HepG2 (cell line): ENCODE results near the gene CTAG1A. TPM values are rescaled to one million over a fixed set of nuclear protein-coding genes. Genes with fewer than 3 reads are reported as not detected.

ENCODE experiments used
- CBX1 ChIP-seq: IDR thresholded peaks from one replicate; pipeline ENCODE4 v1.6.1; 2016; ENCODE audit warnings: antibody characterized with exemption, low read depth
- CHCHD3 ChIP-seq: sonication (generic); formaldehyde crosslinking; IDR thresholded peaks from 2 replicates; pipeline ENCODE4 v1.8.0; 2022; ENCODE audit warnings: mild to moderate bottlenecking, missing genetic modification reagents, moderate library complexity
- HNRNPLL ChIP-seq: fragments of 200-400 bp; formaldehyde crosslinking; IDR thresholded peaks from 2 replicates; pipeline ENCODE4 v1.6.1; 2017; ENCODE audit warnings: mild to moderate bottlenecking, low read depth, low read length; ENCODE audit not compliant: poor library complexity, severe bottlenecking
- IKZF4 ChIP-seq: sonication (generic); formaldehyde crosslinking; IDR thresholded peaks from 2 replicates; pipeline ENCODE4 v1.5.1; 2020; ENCODE audit warnings: borderline replicate concordance, mild to moderate bottlenecking, low read depth, missing genetic modification reagents; ENCODE audit errors: not compliant biosample characterization
- LCORL ChIP-seq, 2 experiments: fragments of 450-650 bp in 1 of 2; sonication (generic) in 1 of 2; formaldehyde crosslinking in 1 of 2; IDR thresholded peaks; 2 replicates each; pipeline versions ENCODE4 v1.5.0 to v1.6.1; 2017 to 2020; ENCODE audit warnings: antibody characterized with exemption in 1 of 2, missing genetic modification reagents in 1 of 2
- NCOA5 ChIP-seq: sonication (generic); formaldehyde crosslinking; IDR thresholded peaks from 2 replicates; pipeline ENCODE4 v1.4.0; 2020; ENCODE audit warnings: missing genetic modification reagents
- PHF20 ChIP-seq: sonication (generic); formaldehyde crosslinking; IDR thresholded peaks from 2 replicates; pipeline ENCODE4 v1.5.0; 2020; ENCODE audit warnings: mild to moderate bottlenecking, missing genetic modification reagents
- PRMT3 ChIP-seq: sonication (generic); formaldehyde crosslinking; IDR thresholded peaks from 2 replicates; pipeline ENCODE4 v1.8.1; 2022; ENCODE audit warnings: low read depth, mild to moderate bottlenecking, moderate library complexity, missing genetic modification reagents, borderline replicate concordance
- PTBP1 ChIP-seq: fragments of 200-400 bp; formaldehyde crosslinking; IDR thresholded peaks from 2 replicates; pipeline ENCODE4 v1.6.1; 2018; ENCODE audit warnings: low read length, low read depth; ENCODE audit not compliant: poor library complexity, severe bottlenecking
- RELA ChIP-seq: sonication (generic); formaldehyde crosslinking; IDR thresholded peaks from 2 replicates; pipeline ENCODE4 v1.4.0; 2020; ENCODE audit warnings: missing genetic modification reagents
- RFX3 ChIP-seq: IDR thresholded peaks from 2 replicates; pipeline ENCODE4 v1.6.1; 2016; ENCODE audit warnings: missing biosample characterization, missing genetic modification reagents
- SIN3B ChIP-seq: fragments of 150-350 bp; IDR thresholded peaks from 2 replicates; pipeline ENCODE4 v1.6.1; 2014; ENCODE audit warnings: low read length
- TCF12 ChIP-seq, 2 experiments: fragments of 450-650 bp in 1 of 2; sonication (generic) in 1 of 2; formaldehyde crosslinking in 1 of 2; IDR thresholded peaks; 2 replicates each; pipeline versions ENCODE4 v1.6.1 to v1.8.0; 2017 to 2022; ENCODE audit warnings: antibody characterized with exemption in 1 of 2, mild to moderate bottlenecking in 1 of 2, missing genetic modification reagents in 1 of 2, moderate library complexity in 1 of 2
- TGIF2 ChIP-seq: IDR thresholded peaks from 2 replicates; pipeline ENCODE4 v1.6.1; 2016; ENCODE audit warnings: control low read depth, missing compliant biosample characterization
- TP53 ChIP-seq: sonication (generic); formaldehyde crosslinking; conservative IDR thresholded peaks from 2 replicates; pipeline ENCODE4 v1.4.0; 2020; ENCODE audit warnings: missing genetic modification reagents
- ZNF562 ChIP-seq: sonication (generic); formaldehyde crosslinking; IDR thresholded peaks from 2 replicates; pipeline ENCODE4 v1.8.0; 2022; ENCODE audit warnings: missing genetic modification reagents, borderline replicate concordance
- ZNF629 ChIP-seq: sonication (generic); formaldehyde crosslinking; conservative IDR thresholded peaks from 2 replicates; pipeline ENCODE4 v1.5.0; 2020; ENCODE audit warnings: missing genetic modification reagents
- ZNF83 ChIP-seq: sonication (generic); formaldehyde crosslinking; IDR thresholded peaks from 2 replicates; pipeline ENCODE4 v1.4.0; 2020; ENCODE audit warnings: missing genetic modification reagents, mild to moderate bottlenecking, borderline replicate concordance
- ZNF883 ChIP-seq: sonication (generic); formaldehyde crosslinking; IDR thresholded peaks from 2 replicates; pipeline ENCODE4 v1.5.1; 2020; ENCODE audit warnings: mild to moderate bottlenecking, missing genetic modification reagents; ENCODE audit errors: not compliant biosample characterization
- ZSCAN20 ChIP-seq: sonication (generic); formaldehyde crosslinking; IDR thresholded peaks from 2 replicates; pipeline ENCODE4 v1.4.0; 2020; ENCODE audit warnings: missing genetic modification reagents, mild to moderate bottlenecking, borderline replicate concordance
- polyA plus RNA-seq, 8 experiments: library from polyadenylated mRNA; depleted of rRNA in 3 of 8; stranded (reverse) in 7 of 8; unstranded in 1 of 8; fragments of >200 nt; fragmentation: Illumina TruSeq in 4 of 8; extraction: Trizol in 4 of 8; gene quantifications; 2 replicates each; pipeline versions ENCODE4 v1.2.1 to v1.2.3, GENCODE V29; 2011 to 2016; ENCODE audit warnings: low read depth in 4 of 8, missing spikeins in 1 of 8, mixed read lengths in 1 of 8; ENCODE audit not compliant: insufficient read depth in 1 of 8
- total RNA-seq, 5 experiments: library from RNA; depleted of rRNA; stranded (reverse); fragments of >200 nt; fragmentation: Illumina TruSeq; extraction: Trizol; gene quantifications; 2 replicates each; pipeline ENCODE4 v1.2.3, GENCODE V29; 2016; ENCODE audit warnings: low read depth in 1 of 5
- TF ChIP-seq, protein P1 (sequence below): sonication (generic); formaldehyde crosslinking; IDR thresholded peaks from 2 replicates; pipeline ENCODE4 v1.4.0; 2020; ENCODE audit warnings: missing genetic modification reagents, mild to moderate bottlenecking, borderline replicate concordance
- TF ChIP-seq, protein P2 (sequence below): sonication (generic); formaldehyde crosslinking; IDR thresholded peaks from 2 replicates; pipeline ENCODE4 v1.5.0; 2020; ENCODE audit warnings: mild to moderate bottlenecking, low read depth, missing genetic modification reagents, borderline replicate concordance
- TF ChIP-seq, protein P3 (sequence below): sonication (generic); formaldehyde crosslinking; IDR thresholded peaks from 2 replicates; pipeline ENCODE4 v1.8.1; 2023; ENCODE audit warnings: missing genetic modification reagents, inconsistent platforms, borderline replicate concordance
- TF ChIP-seq, protein P4 (sequence below): IDR thresholded peaks from 2 replicates; pipeline ENCODE4 v1.6.1; 2016; ENCODE audit warnings: mild to moderate bottlenecking

Gene CTAG1A
- total and polyA plus RNA-seq, 2 of the 13 experiments (the other 11 are each of a cell fraction or from before 2014, with no cell fraction given) = not detected

DNA sequence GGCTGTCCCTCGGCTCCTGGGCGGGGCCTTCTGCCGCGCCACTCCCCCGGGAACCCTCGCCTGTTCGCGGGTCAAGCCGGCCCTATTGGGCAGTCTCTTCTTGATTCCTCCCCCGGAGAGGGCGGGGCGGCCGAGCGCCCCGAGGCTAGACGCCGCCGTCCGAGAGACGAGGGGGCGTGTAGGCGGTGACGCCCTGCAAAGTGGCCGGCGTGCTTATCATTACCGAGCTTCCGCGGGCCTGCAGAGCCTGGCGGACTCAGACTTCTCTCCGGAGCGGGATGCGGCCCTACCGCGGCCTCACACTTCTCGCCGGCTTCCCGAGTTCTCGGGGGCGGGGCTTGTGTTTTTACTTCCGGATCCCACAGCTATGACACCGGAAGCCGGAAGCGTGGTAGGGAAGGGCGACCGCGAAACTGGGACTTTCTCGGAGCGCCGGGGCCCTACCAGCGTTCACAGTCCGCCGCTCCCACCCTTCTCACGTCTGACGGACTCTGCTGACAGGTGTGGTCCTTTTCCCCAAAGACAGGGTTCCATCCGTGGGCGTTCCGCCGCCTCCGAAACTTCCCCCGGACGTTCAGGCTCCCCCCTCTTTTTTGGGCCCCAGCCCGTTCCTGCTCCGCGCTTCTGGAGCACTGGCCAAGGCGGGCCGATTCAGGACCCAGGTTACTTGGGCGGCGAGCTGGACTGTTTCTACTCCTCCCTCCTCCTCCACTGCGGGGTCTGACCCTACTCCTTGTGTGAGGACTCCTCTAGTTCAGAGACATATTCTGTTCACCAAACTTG, 37.5 kb upstream of the CTAG1A start, which contains the start of gene IKBKG (continued):
- TF ChIP-seq, protein P1, sequence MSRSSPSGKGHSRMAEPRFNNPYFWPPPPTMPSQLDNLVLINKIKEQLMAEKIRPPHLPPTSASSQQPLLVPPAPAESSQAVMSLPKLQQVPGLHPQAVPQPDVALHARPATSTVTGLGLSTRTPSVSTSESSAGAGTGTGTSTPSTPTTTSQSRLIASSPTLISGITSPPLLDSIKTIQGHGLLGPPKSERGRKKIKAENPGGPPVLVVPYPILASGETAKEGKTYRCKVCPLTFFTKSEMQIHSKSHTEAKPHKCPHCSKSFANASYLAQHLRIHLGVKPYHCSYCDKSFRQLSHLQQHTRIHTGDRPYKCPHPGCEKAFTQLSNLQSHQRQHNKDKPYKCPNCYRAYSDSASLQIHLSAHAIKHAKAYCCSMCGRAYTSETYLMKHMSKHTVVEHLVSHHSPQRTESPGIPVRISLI (CRISPR knock-in tag) = no peak
- TF ChIP-seq RELA (CRISPR knock-in tag) (no peak), TCF12 (IDR thresholded peaks at IDR 0.05) (no peak), TCF12 (CRISPR knock-in tag; IDR thresholded peaks at IDR 0.05) (no peak), ZSCAN20 (0 out of 2 replicates have a peak, but pooled peaks have one; percentile 49), ZNF629 (no peak), TP53 (CRISPR knock-in tag) (no peak), IKZF4 (no peak), CHCHD3 (CRISPR knock-in tag) (no peak), SIN3B (peak; percentile 32; the same call in 1 of the 2 replicates), PRMT3 (no peak), LCORL (IDR thresholded peaks at IDR 0.05) (no peak), LCORL (CRISPR knock-in tag; IDR thresholded peaks at IDR 0.05) (0 out of 2 replicates have a peak, but pooled peaks have one; percentile 30), ZNF883 (CRISPR knock-in tag) (no peak), ZNF83 (CRISPR knock-in tag) (no peak), PTBP1 (peak; percentile 51), NCOA5 (CRISPR knock-in tag) (peak; percentile 8; the same call in 1 of the 2 replicates), PHF20 (CRISPR knock-in tag) (peak; percentile 76), TGIF2 (CRISPR knock-in tag) (no peak), CBX1 (no peak), HNRNPLL (no peak), RFX3 (no peak), ZNF562 (CRISPR knock-in tag) (0 out of 2 replicates have a peak, but pooled peaks have one; percentile 20)
- TF ChIP-seq, protein P2, sequence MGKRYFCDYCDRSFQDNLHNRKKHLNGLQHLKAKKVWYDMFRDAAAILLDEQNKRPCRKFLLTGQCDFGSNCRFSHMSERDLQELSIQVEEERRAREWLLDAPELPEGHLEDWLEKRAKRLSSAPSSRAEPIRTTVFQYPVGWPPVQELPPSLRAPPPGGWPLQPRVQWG (CRISPR knock-in tag) = no peak
- TF ChIP-seq, protein P3, sequence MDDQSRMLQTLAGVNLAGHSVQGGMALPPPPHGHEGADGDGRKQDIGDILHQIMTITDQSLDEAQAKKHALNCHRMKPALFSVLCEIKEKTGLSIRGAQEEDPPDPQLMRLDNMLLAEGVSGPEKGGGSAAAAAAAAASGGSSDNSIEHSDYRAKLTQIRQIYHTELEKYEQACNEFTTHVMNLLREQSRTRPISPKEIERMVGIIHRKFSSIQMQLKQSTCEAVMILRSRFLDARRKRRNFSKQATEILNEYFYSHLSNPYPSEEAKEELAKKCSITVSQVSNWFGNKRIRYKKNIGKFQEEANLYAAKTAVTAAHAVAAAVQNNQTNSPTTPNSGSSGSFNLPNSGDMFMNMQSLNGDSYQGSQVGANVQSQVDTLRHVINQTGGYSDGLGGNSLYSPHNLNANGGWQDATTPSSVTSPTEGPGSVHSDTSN (CRISPR knock-in tag) = no peak
- TF ChIP-seq, protein P4, sequence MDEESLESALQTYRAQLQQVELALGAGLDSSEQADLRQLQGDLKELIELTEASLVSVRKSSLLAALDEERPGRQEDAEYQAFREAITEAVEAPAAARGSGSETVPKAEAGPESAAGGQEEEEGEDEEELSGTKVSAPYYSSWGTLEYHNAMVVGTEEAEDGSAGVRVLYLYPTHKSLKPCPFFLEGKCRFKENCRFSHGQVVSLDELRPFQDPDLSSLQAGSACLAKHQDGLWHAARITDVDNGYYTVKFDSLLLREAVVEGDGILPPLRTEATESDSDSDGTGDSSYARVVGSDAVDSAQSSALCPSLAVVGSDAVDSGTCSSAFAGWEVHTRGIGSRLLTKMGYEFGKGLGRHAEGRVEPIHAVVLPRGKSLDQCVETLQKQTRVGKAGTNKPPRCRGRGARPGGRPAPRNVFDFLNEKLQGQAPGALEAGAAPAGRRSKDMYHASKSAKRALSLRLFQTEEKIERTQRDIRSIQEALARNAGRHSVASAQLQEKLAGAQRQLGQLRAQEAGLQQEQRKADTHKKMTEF (CRISPR knock-in tag) = peak; percentile 39; the same call in 1 of the 2 replicates
